PFSK-1 (cell line): ENCODE data around the gene DGKB.

ENCODE experiments used
- FOXP2 ChIP-seq: optimal IDR thresholded peaks from 2 replicates; pipeline ENCODE3; 2011; ENCODE audit warnings: borderline replicate concordance, control low read depth, inconsistent platforms; ENCODE audit not compliant: insufficient read depth; ENCODE audit errors: extremely low read length, extremely low read depth
- POLR2AphosphoS5 ChIP-seq: IDR thresholded peaks from 2 replicates; pipeline ENCODE4 v1.6.1; 2012; ENCODE audit warnings: low read depth, mild to moderate bottlenecking, control low read depth, low read length, moderate library complexity
- REST ChIP-seq, 2 experiments: IDR thresholded peaks; 2 replicates each; pipeline versions ENCODE4 v1.6.1 to v1.8.0; 2011 to 2012; ENCODE audit warnings: low read depth in 2 of 2, low read length in 2 of 2, control low read depth in 1 of 2, inconsistent platforms in 1 of 2, mild to moderate bottlenecking in 1 of 2, moderate library complexity in 1 of 2; ENCODE audit not compliant: insufficient read depth in 1 of 2
- SIN3A ChIP-seq: IDR thresholded peaks from 2 replicates; pipeline ENCODE4 v1.6.1; 2012; ENCODE audit warnings: mild to moderate bottlenecking, low read length, moderate library complexity, borderline replicate concordance; ENCODE audit not compliant: insufficient read depth
- TAF1 ChIP-seq: IDR thresholded peaks from 2 replicates; pipeline ENCODE4 v1.6.1; 2012; ENCODE audit warnings: low read length, control low read depth, borderline replicate concordance; ENCODE audit not compliant: insufficient read depth

The DGKB gene

GRCh38 chr7:14604606-14605005, 297.9 kb downstream of the DGKB start:
- TF ChIP-seq TAF1: no peak
- TF ChIP-seq SIN3A: no peak
- TF ChIP-seq POLR2AphosphoS5: no peak
- no peak for TF ChIP-seq FOXP2
- TF ChIP-seq REST (IDR thresholded peaks at IDR 0.05; ENCODE audit: insufficient read depth in 1 of 2, low read depth in 2 of 2, low read length in 2 of 2): no peak

GRCh38 chr7:14602851-14603250, 299.7 kb downstream of the DGKB start:
- TF ChIP-seq TAF1 (no peak), FOXP2 (no peak), SIN3A (no peak), POLR2AphosphoS5 (no peak), REST (IDR thresholded peaks at IDR 0.05; ENCODE audit: insufficient read depth in 1 of 2, low read depth in 2 of 2, low read length in 2 of 2) (no peak)

GRCh38 chr7:14600766-14601367, 301.7 kb downstream of the DGKB start:
- TF ChIP-seq REST (IDR thresholded peaks at IDR 0.05; ENCODE audit: insufficient read depth in 1 of 2, low read depth in 2 of 2, low read length in 2 of 2) (no peak), FOXP2 (no peak), TAF1 (no peak), SIN3A (no peak), POLR2AphosphoS5 (no peak)

- TF ChIP-seq REST (IDR thresholded peaks at IDR 0.05; ENCODE audit: insufficient read depth in 1 of 2, low read depth in 2 of 2, low read length in 2 of 2) (no peak), SIN3A (no peak), POLR2AphosphoS5 (no peak), TAF1 (no peak)
Measured at GRCh38 chr7:14598978-14599377, 303.6 kb downstream of the DGKB start.

GRCh38 chr7:14596421-14596820, 306.1 kb downstream of the DGKB start:
- TF ChIP-seq TAF1 (no peak), REST (IDR thresholded peaks at IDR 0.05; ENCODE audit: insufficient read depth in 1 of 2, low read depth in 2 of 2, low read length in 2 of 2) (no peak), SIN3A (no peak), POLR2AphosphoS5 (no peak), FOXP2 (no peak)
